Loucy (cell line): ENCODE results near the gene WFIKKN1.

Experiments used
- CTCF ChIP-seq: fragments of 200-600 bp; sonication (generic); conservative IDR thresholded peaks from 2 replicates; pipeline ENCODE4 v1.5.1; 2014; ENCODE audit warnings: mild to moderate bottlenecking, antibody characterized with exemption, low read length
- EZH2phosphoT487 ChIP-seq: fragments of 200-600 bp; IDR thresholded peaks from 2 replicates; pipeline ENCODE4 v1.6.1; 2018; ENCODE audit warnings: antibody characterized with exemption, mild to moderate bottlenecking, moderate library complexity, borderline replicate concordance

GRCh38 chr16:671353-672131, 40.8 kb downstream of the WFIKKN1 start:
- TF ChIP-seq CTCF = no peak
- TF ChIP-seq EZH2phosphoT487 = no peak
